Measurements from ENCODE around the gene MRPL28. TPM values are rescaled to one million over a fixed set of nuclear protein-coding genes. Genes with fewer than 3 reads are reported as not detected.

The MRPL28 gene
- total RNA-seq, 1 experiment from 2014 or later, result 357 TPM

GRCh38 chr16:376817-377418 is 6.6 kb upstream of the MRPL28 start:
- in situ Hi-C loops (cut with HindIII; ENCODE audit: low pct_unique_long_range_greater_than_20kb, low sequenced_read_pairs), result no loop called here

GRCh38 chr16:375927-376816 is 5.8 kb upstream of the MRPL28 start:
- DNase-seq (ENCODE audit: low read depth), result no peak
- in situ Hi-C loops (cut with HindIII; ENCODE audit: low pct_unique_long_range_greater_than_20kb, low sequenced_read_pairs), result no loop called here

More at GRCh38 chr16:376817-377418, 6.6 kb upstream of the MRPL28 start:
- no peak for DNase-seq (ENCODE audit: low read depth)

- DNase-seq (ENCODE audit: low read depth), result no peak
- in situ Hi-C loops (cut with HindIII; ENCODE audit: low pct_unique_long_range_greater_than_20kb, low sequenced_read_pairs), result no loop called here
Measured at GRCh38 chr16:375212-375611, 4.9 kb upstream of the MRPL28 start.

GRCh38 chr16:374616-374926 is 4.2 kb upstream of the MRPL28 start:
- in situ Hi-C loops (cut with HindIII; ENCODE audit: low pct_unique_long_range_greater_than_20kb, low sequenced_read_pairs), result no loop called here
- DNase-seq (ENCODE audit: low read depth), result no peak

- in situ Hi-C loops (cut with HindIII; ENCODE audit: low pct_unique_long_range_greater_than_20kb, low sequenced_read_pairs), result no loop called here
- DNase-seq (ENCODE audit: low read depth), result no peak
Measured at GRCh38 chr16:373848-374615, 3.7 kb upstream of the MRPL28 start.

- DNase-seq (ENCODE audit: low read depth), result no peak
- in situ Hi-C loops (cut with HindIII; ENCODE audit: low pct_unique_long_range_greater_than_20kb, low sequenced_read_pairs), result no loop called here
Measured at GRCh38 chr16:373020-373598, 2.8 kb upstream of the MRPL28 start.

GRCh38 chr16:372302-372983 is 2.1 kb upstream of the MRPL28 start:
- in situ Hi-C loops (cut with HindIII; ENCODE audit: low pct_unique_long_range_greater_than_20kb, low sequenced_read_pairs), result no loop called here
- DNase-seq (ENCODE audit: low read depth), result no peak

GRCh38 chr16:371515-372301 is 1.4 kb upstream of the MRPL28 start:
- in situ Hi-C loops (cut with HindIII; ENCODE audit: low pct_unique_long_range_greater_than_20kb, low sequenced_read_pairs), result no loop called here

GRCh38 chr16:370979-371514 is 709 bp upstream of the MRPL28 start:
- in situ Hi-C loops (cut with HindIII; ENCODE audit: low pct_unique_long_range_greater_than_20kb, low sequenced_read_pairs), result no loop called here
- DNase-seq (ENCODE audit: low read depth), result no peak

More at GRCh38 chr16:371515-372301, 1.4 kb upstream of the MRPL28 start:
- DNase-seq (ENCODE audit: low read depth), result no peak

GRCh38 chr16:369866-370436 is 387 bp downstream of the MRPL28 start:
- in situ Hi-C loops (cut with HindIII; ENCODE audit: low pct_unique_long_range_greater_than_20kb, low sequenced_read_pairs), result no loop called here
- DNase-seq (ENCODE audit: low read depth), result no peak

- no peak for DNase-seq (ENCODE audit: low read depth)
- in situ Hi-C loops (cut with HindIII; ENCODE audit: low pct_unique_long_range_greater_than_20kb, low sequenced_read_pairs), result no loop called here
Measured at GRCh38 chr16:369275-369865, 968 bp downstream of the MRPL28 start.

GRCh38 chr16:368388-369158 is 1.8 kb downstream of the MRPL28 start:
- in situ Hi-C loops (cut with HindIII; ENCODE audit: low pct_unique_long_range_greater_than_20kb, low sequenced_read_pairs), result no loop called here
- DNase-seq (ENCODE audit: low read depth), result no peak

GRCh38 chr16:367333-367903 is 2.9 kb downstream of the MRPL28 start:
- in situ Hi-C loops (cut with HindIII; ENCODE audit: low pct_unique_long_range_greater_than_20kb, low sequenced_read_pairs), result no loop called here
- DNase-seq (ENCODE audit: low read depth), result no peak

GRCh38 chr16:366476-366875 is 3.9 kb downstream of the MRPL28 start:
- DNase-seq (ENCODE audit: low read depth), result no peak
- in situ Hi-C loops (cut with HindIII; ENCODE audit: low pct_unique_long_range_greater_than_20kb, low sequenced_read_pairs), result no loop called here

GRCh38 chr16:364595-365491 is 5.5 kb downstream of the MRPL28 start:
- in situ Hi-C loops (cut with HindIII; ENCODE audit: low pct_unique_long_range_greater_than_20kb, low sequenced_read_pairs), result no loop called here
- no peak for DNase-seq (ENCODE audit: low read depth)
